ENCODE data around the gene EIF4G2. TPM values are rescaled to one million over a fixed set of nuclear protein-coding genes. Genes with fewer than 3 reads are reported as not detected.

The EIF4G2 gene
- total and polyA plus RNA-seq, 10 donors, result 178 to 712 (median 504) TPM

DNA sequence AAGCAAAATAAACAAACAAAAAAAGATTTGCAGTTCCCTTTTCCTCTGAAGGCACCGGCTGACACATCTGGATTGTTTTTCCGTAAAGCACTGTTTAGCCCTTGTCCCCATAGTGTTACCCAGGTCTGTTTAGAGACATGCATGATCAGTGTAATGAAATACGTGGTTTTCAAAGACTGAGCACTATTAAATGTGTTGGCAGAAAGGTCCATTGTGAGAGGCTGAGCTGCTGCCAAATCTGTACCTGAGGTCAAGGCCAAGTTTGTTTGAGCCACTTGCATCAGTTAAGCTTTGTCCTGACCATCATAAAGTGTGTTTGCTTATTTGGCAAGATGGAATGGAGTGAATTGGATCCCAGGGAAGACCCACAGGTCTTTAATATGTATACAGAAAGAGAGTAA is 31.3 kb downstream of the EIF4G2 start:
- no peak for DNase-seq
- no peak for TF ChIP-seq POLR2AphosphoS5 (IDR thresholded peaks at IDR 0.05)
- no peak for TF ChIP-seq POLR2A (IDR thresholded peaks at IDR 0.05)
- TF ChIP-seq, protein P1, sequence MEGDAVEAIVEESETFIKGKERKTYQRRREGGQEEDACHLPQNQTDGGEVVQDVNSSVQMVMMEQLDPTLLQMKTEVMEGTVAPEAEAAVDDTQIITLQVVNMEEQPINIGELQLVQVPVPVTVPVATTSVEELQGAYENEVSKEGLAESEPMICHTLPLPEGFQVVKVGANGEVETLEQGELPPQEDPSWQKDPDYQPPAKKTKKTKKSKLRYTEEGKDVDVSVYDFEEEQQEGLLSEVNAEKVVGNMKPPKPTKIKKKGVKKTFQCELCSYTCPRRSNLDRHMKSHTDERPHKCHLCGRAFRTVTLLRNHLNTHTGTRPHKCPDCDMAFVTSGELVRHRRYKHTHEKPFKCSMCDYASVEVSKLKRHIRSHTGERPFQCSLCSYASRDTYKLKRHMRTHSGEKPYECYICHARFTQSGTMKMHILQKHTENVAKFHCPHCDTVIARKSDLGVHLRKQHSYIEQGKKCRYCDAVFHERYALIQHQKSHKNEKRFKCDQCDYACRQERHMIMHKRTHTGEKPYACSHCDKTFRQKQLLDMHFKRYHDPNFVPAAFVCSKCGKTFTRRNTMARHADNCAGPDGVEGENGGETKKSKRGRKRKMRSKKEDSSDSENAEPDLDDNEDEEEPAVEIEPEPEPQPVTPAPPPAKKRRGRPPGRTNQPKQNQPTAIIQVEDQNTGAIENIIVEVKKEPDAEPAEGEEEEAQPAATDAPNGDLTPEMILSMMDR (IDR thresholded peaks at IDR 0.05 in 8 of 11, conservative IDR thresholded peaks at IDR 0.05 in 3 of 11), result no peak
- no peaks in the 10 kb centered on the region for H3K27me3 ChIP-seq (replicated peaks in 1 of 7)
- 48 to 74% (median 65%) methylated on average over 3 of the region's 3 CpGs for WGBS, 5 donors
- intact Hi-C loops (cut with DNase I; ENCODE audit: low total_unique reads), result no loop called here
- peaks cover 0 to 70% (median 9%) of the 10 kb centered on the region in 6 donors for H3K36me3 ChIP-seq
- H3K4me3 ChIP-seq, result no peak overlapping the region
- H3K4me1 ChIP-seq, result no peaks in the 10 kb centered on the region
- H3K27ac ChIP-seq, result peak overlapping the region in 1 of 8 donors; percentile 5
- no peaks in the 10 kb centered on the region for H3K9me3 ChIP-seq

DNA sequence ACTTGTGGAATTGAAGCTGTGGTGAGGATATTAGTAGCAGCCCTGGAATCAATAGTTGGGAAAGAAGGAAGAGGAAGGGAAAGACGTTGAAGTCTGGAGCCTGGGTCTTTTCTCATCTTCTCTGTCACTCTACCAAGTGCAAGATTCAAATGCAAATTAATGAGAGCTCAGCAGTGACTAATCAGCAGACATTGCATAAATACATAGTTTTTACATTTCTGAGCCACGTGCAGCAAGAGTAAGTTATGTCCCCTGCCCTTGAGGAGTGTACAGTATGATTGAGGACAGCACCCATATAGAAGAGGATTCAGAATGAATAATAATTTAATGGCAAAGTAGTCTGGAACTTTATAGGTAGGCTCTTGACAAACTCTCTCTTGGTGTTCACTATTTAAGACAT is 33.9 kb downstream of the EIF4G2 start:
- H3K4me3 ChIP-seq, result no peak overlapping the region
- H3K27ac ChIP-seq, result no peak overlapping the region
- no peak for DNase-seq
- WGBS, 5 donors, result 84 to 93% (median 89%) methylated on average over 2 of the region's 2 CpGs
- intact Hi-C loops (cut with DNase I; ENCODE audit: low total_unique reads), result no loop called here
- TF ChIP-seq, protein P1 (IDR thresholded peaks at IDR 0.05 in 8 of 11, conservative IDR thresholded peaks at IDR 0.05 in 3 of 11), result no peak
- TF ChIP-seq POLR2A (IDR thresholded peaks at IDR 0.05), result no peak
- TF ChIP-seq POLR2AphosphoS5 (IDR thresholded peaks at IDR 0.05), result no peak
- peaks cover 0 to 76% (median 9%) of the 10 kb centered on the region in 6 donors for H3K36me3 ChIP-seq
- no peaks in the 10 kb centered on the region for H3K27me3 ChIP-seq (replicated peaks in 1 of 7)
- H3K9me3 ChIP-seq, result no peaks in the 10 kb centered on the region
- no peaks in the 10 kb centered on the region for H3K4me1 ChIP-seq

DNA sequence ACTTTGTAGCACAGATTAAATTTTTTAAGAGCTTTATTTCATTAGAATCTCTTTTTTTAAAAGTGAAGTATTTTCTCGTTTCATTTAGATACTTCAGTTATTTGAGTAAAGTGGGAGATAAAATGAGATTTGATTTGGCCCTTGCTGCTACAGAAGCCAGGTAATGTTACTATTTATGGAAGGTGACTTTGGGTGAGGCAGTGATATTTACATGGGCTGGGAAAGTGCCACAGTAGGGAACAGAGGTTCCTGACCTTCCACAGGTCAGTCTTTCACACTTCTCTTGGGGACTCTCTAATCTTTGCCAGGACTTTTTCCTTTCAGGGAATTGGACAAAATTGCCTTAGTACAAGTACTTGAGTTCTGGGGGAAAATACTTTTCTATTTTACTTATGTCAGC is 37.3 kb downstream of the EIF4G2 start:
- H3K27ac ChIP-seq, result no peak overlapping the region
- TF ChIP-seq POLR2AphosphoS5 (IDR thresholded peaks at IDR 0.05), result no peak
- TF ChIP-seq, protein P1 (IDR thresholded peaks at IDR 0.05 in 8 of 11, conservative IDR thresholded peaks at IDR 0.05 in 3 of 11), result no peak
- TF ChIP-seq POLR2A (IDR thresholded peaks at IDR 0.05), result no peak
- H3K36me3 ChIP-seq, result peaks cover 0 to 52% (median 4%) of the 10 kb centered on the region in 6 donors
- H3K4me1 ChIP-seq, result no peaks in the 10 kb centered on the region
- intact Hi-C loops (cut with DNase I; ENCODE audit: low total_unique reads), result no loop called here
- H3K27me3 ChIP-seq (replicated peaks in 1 of 7), result no peaks in the 10 kb centered on the region
- no peak overlapping the region for H3K4me3 ChIP-seq
- no peak for DNase-seq
- no peaks in the 10 kb centered on the region for H3K9me3 ChIP-seq
- WGBS, 5 donors, result 90 to 100% (median 99%) methylated on average over 1 of the region's 1 CpG

DNA sequence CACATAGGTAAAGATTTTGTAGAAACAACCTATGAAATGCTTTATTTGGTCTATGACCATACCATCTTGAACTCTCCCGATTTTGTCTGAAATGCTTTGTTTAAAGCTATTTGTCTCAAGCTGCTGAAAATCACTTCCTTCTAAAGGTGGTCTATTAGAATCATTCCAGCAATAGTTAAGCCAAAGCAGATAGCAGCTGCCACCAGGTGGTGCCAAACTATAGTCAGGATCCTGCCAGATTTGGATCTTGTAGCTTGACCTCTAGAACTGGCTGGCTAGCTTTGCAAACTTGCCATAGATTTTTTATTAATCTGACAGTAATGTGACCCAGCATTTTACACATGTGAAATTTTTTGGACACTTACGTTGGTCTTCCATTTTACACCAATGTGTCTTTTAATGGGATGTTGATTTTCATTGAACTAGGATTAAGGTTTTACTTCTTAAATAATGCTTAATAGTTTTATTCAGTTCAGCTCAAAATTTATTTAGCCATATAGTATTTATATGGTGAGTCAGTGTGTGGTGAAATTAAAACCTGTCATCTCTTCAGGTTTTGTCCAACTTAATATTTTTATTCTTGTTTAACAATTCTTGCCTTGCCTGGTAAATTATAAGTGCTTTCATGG is 38.0 kb downstream of the EIF4G2 start:
- peaks cover 0 to 49% (median 8%) of the 10 kb centered on the region in 6 donors for H3K36me3 ChIP-seq
- H3K27ac ChIP-seq, result no peak overlapping the region
- no peak for DNase-seq
- intact Hi-C loops (cut with DNase I; ENCODE audit: low total_unique reads), result no loop called here
- H3K4me3 ChIP-seq, result no peak overlapping the region
- TF ChIP-seq POLR2AphosphoS5 (IDR thresholded peaks at IDR 0.05), result no peak
- TF ChIP-seq, protein P1 (IDR thresholded peaks at IDR 0.05 in 8 of 11, conservative IDR thresholded peaks at IDR 0.05 in 3 of 11), result peak in 7 of 11 experiments; percentile 23 to 66 (median 51)
- no peaks in the 10 kb centered on the region for H3K9me3 ChIP-seq
- WGBS, 5 donors, result 60 to 84% (median 73%) methylated on average over 2 of the region's 2 CpGs
- H3K4me1 ChIP-seq, result no peaks in the 10 kb centered on the region
- H3K27me3 ChIP-seq (replicated peaks in 1 of 7), result no peaks in the 10 kb centered on the region

All from spleen (tissue), 11 donors.